Endothelial cell of umbilical vein (primary cell): Measurements from ENCODE around the gene CARS1. TPM values are rescaled to one million over a fixed set of nuclear protein-coding genes. Genes with fewer than 3 reads are reported as not detected.

Experiments used
- BruUV-seq: library from RNA; stranded (reverse); fragments of 400-500 nt; replicated peaks from 2 replicates; lab custom pipeline; 2021; lab: Mats Ljungman, UMichigan
- CTCF ChIA-PET: fragments of 300-600, 350-600 bp; sonication (Branson Sonifier 250); formaldehyde crosslinking; loops from one replicate; lab custom pipeline; 2021; ENCODE audit warnings: antibody characterized with exemption, inconsistent platforms; lab: Charles Lee
- POLR2A ChIA-PET: fragments of 300-600, 350-600 bp; sonication (Branson Sonifier 250); formaldehyde crosslinking; loops from one replicate; lab custom pipeline; 2021; ENCODE audit warnings: antibody characterized with exemption, inconsistent platforms; lab: Charles Lee
- DNase-seq: peaks from one replicate; pipeline ENCODE4 v3.0.0-alpha.2; 2011; ENCODE audit warnings: low read depth, low spot score
- FAIRE-seq: peaks from 2 replicates; lab custom pipeline; 2011; peaks lifted over from hg19 to GRCh38; lab: Jason Lieb, UNC
- H2AFZ ChIP-seq: 2 replicates; pipeline ENCODE4 v1.6.0; 2012; ENCODE audit warnings: low read depth, low read length, control low read depth, inconsistent platforms
- H3K27ac ChIP-seq: 2 replicates; pipeline ENCODE4 v1.5.1; 2011; ENCODE audit warnings: low read depth, mild to moderate bottlenecking, control low read depth, low read length, moderate library complexity; ENCODE audit not compliant: insufficient read depth
- H3K27me3 ChIP-seq, 2 experiments: 2 replicates each; pipeline versions ENCODE4 v1.6.0 to v1.6.1; 2011; ENCODE audit warnings: low read length in 2 of 2, mixed read lengths in 1 of 2; ENCODE audit not compliant: control insufficient read depth in 2 of 2, insufficient read depth in 2 of 2
- H3K36me3 ChIP-seq, 2 experiments: 2 replicates in 1 of 2; 3 replicates in 1 of 2; pipeline ENCODE4 v1.5.1; 2011; ENCODE audit warnings: low read length in 2 of 2, mild to moderate bottlenecking in 1 of 2, moderate library complexity in 1 of 2; ENCODE audit not compliant: control insufficient read depth in 2 of 2, insufficient read depth in 2 of 2; ENCODE audit errors: extremely low read depth in 1 of 2
- H3K4me1 ChIP-seq: 3 replicates; pipeline ENCODE4 v1.5.1; 2011; ENCODE audit warnings: mild to moderate bottlenecking, low read length; ENCODE audit not compliant: control insufficient read depth, insufficient read depth; ENCODE audit errors: extremely low read depth
- H3K4me2 ChIP-seq: 2 replicates; pipeline ENCODE4 v1.6.1; 2011; ENCODE audit warnings: low read length, control low read depth, mixed read lengths; ENCODE audit not compliant: insufficient read depth
- H3K4me3 ChIP-seq, 3 experiments: fragments of 200-600 bp in 1 of 3; sonication (generic), shearing (Covaris generic) in 1 of 3; replicated peaks in 1 of 3; 2 replicates each; pipeline ENCODE4 v1.5.1; 2011 to 2016; ENCODE audit warnings: control low read depth in 3 of 3, low read length in 3 of 3, mild to moderate bottlenecking in 2 of 3, inconsistent platforms in 1 of 3, low read depth in 1 of 3, moderate library complexity in 1 of 3; ENCODE audit not compliant: insufficient read depth in 1 of 3
- H3K79me2 ChIP-seq: 2 replicates; pipeline ENCODE4 v1.6.0; 2012; ENCODE audit warnings: low read length, inconsistent platforms; ENCODE audit not compliant: control insufficient read depth, insufficient read depth
- H3K9ac ChIP-seq: replicated peaks from 2 replicates; pipeline ENCODE3; 2011; ENCODE audit warnings: low read length, control low read depth; ENCODE audit not compliant: insufficient read depth; ENCODE audit errors: extremely low read depth
- H3K9me1 ChIP-seq: replicated peaks from 3 replicates; pipeline ENCODE4 v1.6.0; 2011; ENCODE audit warnings: mild to moderate bottlenecking, low read length; ENCODE audit not compliant: control insufficient read depth, insufficient read depth; ENCODE audit errors: extremely low read depth
- H3K9me3 ChIP-seq: replicated peaks from 2 replicates; pipeline ENCODE4 v1.5.1; 2012; ENCODE audit warnings: low read length, inconsistent platforms; ENCODE audit not compliant: control insufficient read depth, insufficient read depth
- H4K20me1 ChIP-seq: replicated peaks from 2 replicates; pipeline ENCODE3; 2011; ENCODE audit warnings: mild to moderate bottlenecking, low read length; ENCODE audit not compliant: control insufficient read depth, insufficient read depth; ENCODE audit errors: extremely low read depth
- EZH2 ChIP-seq: IDR thresholded peaks from 2 replicates; pipeline ENCODE4 v1.6.1; 2012; ENCODE audit warnings: borderline replicate concordance, low read depth, mild to moderate bottlenecking, moderate library complexity, low read length, inconsistent platforms; ENCODE audit not compliant: severe bottlenecking
- FOS ChIP-seq: IDR thresholded peaks from 2 replicates; pipeline ENCODE4 v1.6.1; 2011; ENCODE audit warnings: mild to moderate bottlenecking, low read length, moderate library complexity, borderline replicate concordance; ENCODE audit not compliant: insufficient read depth
- GATA2 ChIP-seq: IDR thresholded peaks from 2 replicates; pipeline ENCODE4 v1.7.0; 2011; ENCODE audit warnings: low read depth, mild to moderate bottlenecking, moderate library complexity, mixed read lengths, low read length; ENCODE audit not compliant: insufficient read length, insufficient read depth
- JUN ChIP-seq: IDR thresholded peaks from 2 replicates; pipeline ENCODE4 v1.6.1; 2011; ENCODE audit warnings: borderline replicate concordance, low read depth; ENCODE audit not compliant: insufficient read length, insufficient read depth
- MAX ChIP-seq: IDR thresholded peaks from 2 replicates; pipeline ENCODE4 v1.6.1; 2011; ENCODE audit not compliant: insufficient read depth, insufficient read length
- MYC ChIP-seq: IDR thresholded peaks from one replicate; pipeline ENCODE4 v1.6.1; 2011; ENCODE audit warnings: mild to moderate bottlenecking, low read depth, low read length
- POLR2A ChIP-seq: IDR thresholded peaks from 2 replicates; pipeline ENCODE4 v1.6.1; 2012; ENCODE audit warnings: low read depth, mild to moderate bottlenecking, control low read depth, low read length
- POLR2AphosphoS5 ChIP-seq: IDR thresholded peaks from 2 replicates; pipeline ENCODE4 v1.6.1; 2012; ENCODE audit warnings: low read depth, mild to moderate bottlenecking, control low read depth, low read length, moderate library complexity; ENCODE audit not compliant: insufficient read depth
- dilution Hi-C: fragments of 300-500 bp; cut with MboI; formaldehyde crosslinking; loops from one replicate; pipeline ENCODE4 v1.15.0; 2019; ENCODE audit warnings: low sequenced_read_pairs; ENCODE audit not compliant: extremely low pct_ligation_motif_present
- intact Hi-C: fragments of 100-400 bp; cut with micrococcal nuclease; formaldehyde crosslinking; loops from one replicate; pipeline ENCODE4 v1.10.0; 2022
- polyA plus RNA-seq, 4 experiments: library from polyadenylated mRNA; depleted of rRNA in 3 of 4; stranded (reverse) in 3 of 4; unstranded in 1 of 4; fragments of >200 nt; gene quantifications; 2 replicates each; pipeline versions ENCODE4 v1.2.1 to v1.2.3, GENCODE V29; 2011 to 2012; ENCODE audit warnings: missing spikeins in 1 of 4
- total RNA-seq: library from RNA; stranded (reverse); gene quantifications from 2 replicates; pipeline ENCODE4 v1.2.3, GENCODE V29; 2021
- TF ChIP-seq, protein P1 (sequence below), 2 donors: IDR thresholded peaks; 1 replicate in 1 of 2; 2 replicates in 1 of 2; pipeline ENCODE4 v1.5.1; 2011; ENCODE audit warnings: low read length in 2 of 2, mild to moderate bottlenecking in 2 of 2, moderate library complexity in 2 of 2, control low read depth in 1 of 2, inconsistent platforms in 1 of 2, low read depth in 1 of 2; ENCODE audit not compliant: insufficient read depth in 1 of 2; ENCODE audit errors: extremely low read depth in 1 of 2

Gene CARS1
- total and polyA plus RNA-seq, 2 donors (not counting 3 experiments of a cell fraction or from before 2014, with no cell fraction given) = 43.5 to 66.2 TPM

GRCh38 chr11:2989551-2989950 is 67.7 kb downstream of the CARS1 start:
- intact Hi-C loops (no loop called here), dilution Hi-C loops (no loop called here)
- DNase-seq (peak; percentile 22), FAIRE-seq (no peak)
- Histone ChIP-seq H3K4me1 (peaks cover 33% of the 10 kb centered on the region), H3K9ac (peak overlapping the region; percentile 85), H4K20me1 (peaks cover 8% of the 10 kb centered on the region), H3K36me3 (no peaks in the 10 kb centered on the region), H3K27me3 (no peaks in the 10 kb centered on the region), H3K4me2 (peak overlapping the region; percentile 95), H3K9me3 (no peaks in the 10 kb centered on the region), H3K9me1 (no peaks in the 10 kb centered on the region), H3K4me3 (peak overlapping the region in 2 of 3 experiments; percentile 17 to 95), H3K79me2 (peaks cover 73% of the 10 kb centered on the region), H3K27ac (no peak overlapping the region), H2AFZ (no peak overlapping the region)
- POLR2A ChIA-PET = interaction anchor here (1.1 kb wide), 1 partner anchor 60 kb away, joined by 3 read pairs; the partner anchor contains the start of gene PHLDA2
- CTCF ChIA-PET = interaction anchor here (1.0 to 2.0 kb wide), 9 partner anchors 11 to 457 kb away, joined by 3 to 9 read pairs (median 3); partner anchors contain the start of gene PHLDA2
- BruUV-seq = no TSS peak
- TF ChIP-seq MAX = no peak

- Histone ChIP-seq H3K4me3 (peak overlapping the region; percentile 15 to 95 (median 17)), H3K9ac (peak overlapping the region; percentile 85), H3K79me2 (peaks cover 78% of the 10 kb centered on the region), H3K27me3 (no peaks in the 10 kb centered on the region), H2AFZ (no peak overlapping the region), H3K27ac (peak overlapping the region; percentile 44), H3K36me3 (no peaks in the 10 kb centered on the region), H3K9me1 (no peaks in the 10 kb centered on the region), H3K4me1 (peaks cover 33% of the 10 kb centered on the region), H3K9me3 (no peaks in the 10 kb centered on the region), H3K4me2 (peak overlapping the region; percentile 95), H4K20me1 (peaks cover 8% of the 10 kb centered on the region)
- CTCF ChIA-PET = interaction anchor here (1.0 to 2.0 kb wide), 7 partner anchors 11 to 456 kb away, joined by 3 to 9 read pairs (median 3); partner anchors contain the start of gene PHLDA2
- no peak for FAIRE-seq
- intact Hi-C loops (no loop called here), dilution Hi-C loops (no loop called here)
- no TSS peak for BruUV-seq
- DNase-seq = peak; percentile 58
- TF ChIP-seq POLR2A (no peak), MAX (no peak), FOS (no peak), GATA2 (no peak), MYC (no peak), EZH2 (no peak), POLR2AphosphoS5 (no peak), JUN (no peak)
- TF ChIP-seq, protein P1, sequence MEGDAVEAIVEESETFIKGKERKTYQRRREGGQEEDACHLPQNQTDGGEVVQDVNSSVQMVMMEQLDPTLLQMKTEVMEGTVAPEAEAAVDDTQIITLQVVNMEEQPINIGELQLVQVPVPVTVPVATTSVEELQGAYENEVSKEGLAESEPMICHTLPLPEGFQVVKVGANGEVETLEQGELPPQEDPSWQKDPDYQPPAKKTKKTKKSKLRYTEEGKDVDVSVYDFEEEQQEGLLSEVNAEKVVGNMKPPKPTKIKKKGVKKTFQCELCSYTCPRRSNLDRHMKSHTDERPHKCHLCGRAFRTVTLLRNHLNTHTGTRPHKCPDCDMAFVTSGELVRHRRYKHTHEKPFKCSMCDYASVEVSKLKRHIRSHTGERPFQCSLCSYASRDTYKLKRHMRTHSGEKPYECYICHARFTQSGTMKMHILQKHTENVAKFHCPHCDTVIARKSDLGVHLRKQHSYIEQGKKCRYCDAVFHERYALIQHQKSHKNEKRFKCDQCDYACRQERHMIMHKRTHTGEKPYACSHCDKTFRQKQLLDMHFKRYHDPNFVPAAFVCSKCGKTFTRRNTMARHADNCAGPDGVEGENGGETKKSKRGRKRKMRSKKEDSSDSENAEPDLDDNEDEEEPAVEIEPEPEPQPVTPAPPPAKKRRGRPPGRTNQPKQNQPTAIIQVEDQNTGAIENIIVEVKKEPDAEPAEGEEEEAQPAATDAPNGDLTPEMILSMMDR (IDR thresholded peaks at IDR 0.05; ENCODE audit: extremely low read depth in 1 of 2, insufficient read depth in 1 of 2, low read depth in 1 of 2, low read length in 2 of 2) = no peak
- POLR2A ChIA-PET = interaction anchor here (1.1 kb wide), 1 partner anchor 60 kb away, joined by 3 read pairs; the partner anchor contains the start of gene PHLDA2
These were observed 68.2 kb downstream of the CARS1 start for GRCh38 chr11:2989006-2989405.
